Endothelial cell of umbilical vein (primary cell): ENCODE results near the gene GRIA4. TPM values are rescaled to one million over a fixed set of nuclear protein-coding genes. Genes with fewer than 3 reads are reported as not detected.
"Not testable (repeated sequence)": the region's sequence is repeated elsewhere in the genome, so short reads cannot be mapped to it uniquely, and the experiment has no call there.

Experiments
- BruUV-seq: library from RNA; stranded (reverse); fragments of 400-500 nt; replicated peaks from 2 replicates; lab custom pipeline; 2021; lab: Mats Ljungman, UMichigan
- CTCF ChIA-PET: fragments of 300-600, 350-600 bp; sonication (Branson Sonifier 250); formaldehyde crosslinking; loops from one replicate; lab custom pipeline; 2021; ENCODE audit warnings: antibody characterized with exemption, inconsistent platforms; lab: Charles Lee
- POLR2A ChIA-PET: fragments of 300-600, 350-600 bp; sonication (Branson Sonifier 250); formaldehyde crosslinking; loops from one replicate; lab custom pipeline; 2021; ENCODE audit warnings: antibody characterized with exemption, inconsistent platforms; lab: Charles Lee
- DNase-seq: peaks from one replicate; pipeline ENCODE4 v3.0.0-alpha.2; 2011; ENCODE audit warnings: low read depth, low spot score
- FAIRE-seq: peaks from 2 replicates; lab custom pipeline; 2011; peaks lifted over from hg19 to GRCh38; lab: Jason Lieb, UNC
- H2AFZ ChIP-seq: 2 replicates; pipeline ENCODE4 v1.6.0; 2012; ENCODE audit warnings: low read depth, low read length, control low read depth, inconsistent platforms
- H3K27ac ChIP-seq: 2 replicates; pipeline ENCODE4 v1.5.1; 2011; ENCODE audit warnings: low read depth, mild to moderate bottlenecking, control low read depth, low read length, moderate library complexity; ENCODE audit not compliant: insufficient read depth
- H3K27me3 ChIP-seq, 2 experiments: 2 replicates each; pipeline versions ENCODE4 v1.6.0 to v1.6.1; 2011; ENCODE audit warnings: low read length in 2 of 2, mixed read lengths in 1 of 2; ENCODE audit not compliant: control insufficient read depth in 2 of 2, insufficient read depth in 2 of 2
- H3K36me3 ChIP-seq, 2 experiments: 2 replicates in 1 of 2; 3 replicates in 1 of 2; pipeline ENCODE4 v1.5.1; 2011; ENCODE audit warnings: low read length in 2 of 2, mild to moderate bottlenecking in 1 of 2, moderate library complexity in 1 of 2; ENCODE audit not compliant: control insufficient read depth in 2 of 2, insufficient read depth in 2 of 2; ENCODE audit errors: extremely low read depth in 1 of 2
- H3K4me1 ChIP-seq: 3 replicates; pipeline ENCODE4 v1.5.1; 2011; ENCODE audit warnings: mild to moderate bottlenecking, low read length; ENCODE audit not compliant: control insufficient read depth, insufficient read depth; ENCODE audit errors: extremely low read depth
- H3K4me2 ChIP-seq: 2 replicates; pipeline ENCODE4 v1.6.1; 2011; ENCODE audit warnings: low read length, control low read depth, mixed read lengths; ENCODE audit not compliant: insufficient read depth
- H3K4me3 ChIP-seq, 3 experiments: fragments of 200-600 bp in 1 of 3; sonication (generic), shearing (Covaris generic) in 1 of 3; replicated peaks in 1 of 3; 2 replicates each; pipeline ENCODE4 v1.5.1; 2011 to 2016; ENCODE audit warnings: control low read depth in 3 of 3, low read length in 3 of 3, mild to moderate bottlenecking in 2 of 3, inconsistent platforms in 1 of 3, low read depth in 1 of 3, moderate library complexity in 1 of 3; ENCODE audit not compliant: insufficient read depth in 1 of 3
- H3K79me2 ChIP-seq: 2 replicates; pipeline ENCODE4 v1.6.0; 2012; ENCODE audit warnings: low read length, inconsistent platforms; ENCODE audit not compliant: control insufficient read depth, insufficient read depth
- H3K9ac ChIP-seq: replicated peaks from 2 replicates; pipeline ENCODE3; 2011; ENCODE audit warnings: low read length, control low read depth; ENCODE audit not compliant: insufficient read depth; ENCODE audit errors: extremely low read depth
- H3K9me1 ChIP-seq: replicated peaks from 3 replicates; pipeline ENCODE4 v1.6.0; 2011; ENCODE audit warnings: mild to moderate bottlenecking, low read length; ENCODE audit not compliant: control insufficient read depth, insufficient read depth; ENCODE audit errors: extremely low read depth
- H3K9me3 ChIP-seq: replicated peaks from 2 replicates; pipeline ENCODE4 v1.5.1; 2012; ENCODE audit warnings: low read length, inconsistent platforms; ENCODE audit not compliant: control insufficient read depth, insufficient read depth
- H4K20me1 ChIP-seq: replicated peaks from 2 replicates; pipeline ENCODE3; 2011; ENCODE audit warnings: mild to moderate bottlenecking, low read length; ENCODE audit not compliant: control insufficient read depth, insufficient read depth; ENCODE audit errors: extremely low read depth
- GATA2 ChIP-seq: IDR thresholded peaks from 2 replicates; pipeline ENCODE4 v1.7.0; 2011; ENCODE audit warnings: low read depth, mild to moderate bottlenecking, moderate library complexity, mixed read lengths, low read length; ENCODE audit not compliant: insufficient read length, insufficient read depth
- JUN ChIP-seq: IDR thresholded peaks from 2 replicates; pipeline ENCODE4 v1.6.1; 2011; ENCODE audit warnings: borderline replicate concordance, low read depth; ENCODE audit not compliant: insufficient read length, insufficient read depth
- MYC ChIP-seq: IDR thresholded peaks from one replicate; pipeline ENCODE4 v1.6.1; 2011; ENCODE audit warnings: mild to moderate bottlenecking, low read depth, low read length
- POLR2A ChIP-seq: IDR thresholded peaks from 2 replicates; pipeline ENCODE4 v1.6.1; 2012; ENCODE audit warnings: low read depth, mild to moderate bottlenecking, control low read depth, low read length
- dilution Hi-C: fragments of 300-500 bp; cut with MboI; formaldehyde crosslinking; loops from one replicate; pipeline ENCODE4 v1.15.0; 2019; ENCODE audit warnings: low sequenced_read_pairs; ENCODE audit not compliant: extremely low pct_ligation_motif_present
- intact Hi-C: fragments of 100-400 bp; cut with micrococcal nuclease; formaldehyde crosslinking; loops from one replicate; pipeline ENCODE4 v1.10.0; 2022
- polyA plus RNA-seq, 4 experiments: library from polyadenylated mRNA; depleted of rRNA in 3 of 4; stranded (reverse) in 3 of 4; unstranded in 1 of 4; fragments of >200 nt; gene quantifications; 2 replicates each; pipeline versions ENCODE4 v1.2.1 to v1.2.3, GENCODE V29; 2011 to 2012; ENCODE audit warnings: missing spikeins in 1 of 4
- total RNA-seq: library from RNA; stranded (reverse); gene quantifications from 2 replicates; pipeline ENCODE4 v1.2.3, GENCODE V29; 2021
- TF ChIP-seq, protein P1 (sequence below): IDR thresholded peaks from 2 replicates; pipeline ENCODE4 v1.6.1; 2011; ENCODE audit not compliant: insufficient read depth, insufficient read length

The GRIA4 gene
- total and polyA plus RNA-seq, 2 donors (not counting 3 experiments of a cell fraction or from before 2014, with no cell fraction given), result not detected

GRCh38 chr11:106001304-106002012, 391.6 kb downstream of the GRIA4 start:
- Histone ChIP-seq H2AFZ (no peak overlapping the region), H3K79me2 (peaks cover 4% of the 10 kb centered on the region), H3K4me3 (no peak overlapping the region), H3K36me3 (no peaks in the 10 kb centered on the region), H3K4me1 (no peaks in the 10 kb centered on the region), H3K9me1 (no peaks in the 10 kb centered on the region), H3K9ac (no peak overlapping the region), H3K9me3 (no peaks in the 10 kb centered on the region), H3K4me2 (no peak overlapping the region), H4K20me1 (no peaks in the 10 kb centered on the region), H3K27ac (no peak overlapping the region), H3K27me3 (no peaks in the 10 kb centered on the region)
- BruUV-seq, result no TSS peak
- dilution Hi-C loops (no loop called here), intact Hi-C loops (no loop called here)
- TF ChIP-seq GATA2 (no peak), JUN (no peak), POLR2A (no peak), MYC (no peak)
- TF ChIP-seq, protein P1, sequence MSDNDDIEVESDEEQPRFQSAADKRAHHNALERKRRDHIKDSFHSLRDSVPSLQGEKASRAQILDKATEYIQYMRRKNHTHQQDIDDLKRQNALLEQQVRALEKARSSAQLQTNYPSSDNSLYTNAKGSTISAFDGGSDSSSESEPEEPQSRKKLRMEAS, result no peak
- POLR2A ChIA-PET, result no interaction called here
- no peak for FAIRE-seq
- DNase-seq, result no peak
- CTCF ChIA-PET, result no interaction called here

DNA sequence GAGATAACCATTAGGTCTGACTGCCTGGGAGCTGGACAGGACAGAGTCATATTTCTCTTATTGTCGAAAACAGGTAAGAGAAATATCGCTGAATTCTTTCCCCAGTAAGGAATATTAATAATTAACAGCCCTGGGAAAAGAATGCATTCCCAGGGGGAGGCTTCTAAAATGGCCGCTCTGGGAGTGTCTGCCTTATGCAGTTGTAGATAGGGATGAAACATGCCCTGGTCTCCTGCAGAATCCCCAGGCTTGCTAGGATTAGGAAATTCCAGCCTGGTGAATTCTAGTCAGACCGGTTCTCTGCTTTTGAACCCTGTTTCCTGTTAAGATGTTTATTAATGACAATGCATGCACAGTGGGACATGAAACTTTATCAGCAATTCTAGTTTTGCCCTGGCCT, 393.2 kb downstream of the GRIA4 start:
- H2AFZ ChIP-seq, POLR2A ChIA-PET, DNase-seq, H3K4me3 ChIP-seq, BruUV-seq, H3K4me2 ChIP-seq, H3K9ac ChIP-seq, H3K4me1 ChIP-seq, H4K20me1 ChIP-seq, H3K79me2 ChIP-seq, CTCF ChIA-PET, H3K9me1 ChIP-seq, dilution Hi-C loops, H3K9me3 ChIP-seq, FAIRE-seq, H3K27ac ChIP-seq, intact Hi-C loops, H3K36me3 ChIP-seq, H3K27me3 ChIP-seq: not testable (repeated sequence)
